Stimulated activated CD4-positive, alpha-beta T cell treated with anti-CD3 and anti-CD28 coated beads, Interleukin-12 subunit alpha, Interleukin-12 subunit beta, amount 100 ng/mL, for 48 hours (primary cell): Measurements from ENCODE around the gene SCNN1B.
"Not testable (repeated sequence)": the region's sequence is repeated elsewhere in the genome, so short reads cannot be mapped to it uniquely, and the experiment has no call there.

Experiments
- DNase-seq, 3 donors: peaks; one replicate each; pipeline ENCODE4 v3.0.0-alpha.2; 2020; ENCODE audit warnings: low read depth in 2 of 3, low spot score in 1 of 3

Gene SCNN1B, protein sequence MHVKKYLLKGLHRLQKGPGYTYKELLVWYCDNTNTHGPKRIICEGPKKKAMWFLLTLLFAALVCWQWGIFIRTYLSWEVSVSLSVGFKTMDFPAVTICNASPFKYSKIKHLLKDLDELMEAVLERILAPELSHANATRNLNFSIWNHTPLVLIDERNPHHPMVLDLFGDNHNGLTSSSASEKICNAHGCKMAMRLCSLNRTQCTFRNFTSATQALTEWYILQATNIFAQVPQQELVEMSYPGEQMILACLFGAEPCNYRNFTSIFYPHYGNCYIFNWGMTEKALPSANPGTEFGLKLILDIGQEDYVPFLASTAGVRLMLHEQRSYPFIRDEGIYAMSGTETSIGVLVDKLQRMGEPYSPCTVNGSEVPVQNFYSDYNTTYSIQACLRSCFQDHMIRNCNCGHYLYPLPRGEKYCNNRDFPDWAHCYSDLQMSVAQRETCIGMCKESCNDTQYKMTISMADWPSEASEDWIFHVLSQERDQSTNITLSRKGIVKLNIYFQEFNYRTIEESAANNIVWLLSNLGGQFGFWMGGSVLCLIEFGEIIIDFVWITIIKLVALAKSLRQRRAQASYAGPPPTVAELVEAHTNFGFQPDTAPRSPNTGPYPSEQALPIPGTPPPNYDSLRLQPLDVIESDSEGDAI

DNA sequence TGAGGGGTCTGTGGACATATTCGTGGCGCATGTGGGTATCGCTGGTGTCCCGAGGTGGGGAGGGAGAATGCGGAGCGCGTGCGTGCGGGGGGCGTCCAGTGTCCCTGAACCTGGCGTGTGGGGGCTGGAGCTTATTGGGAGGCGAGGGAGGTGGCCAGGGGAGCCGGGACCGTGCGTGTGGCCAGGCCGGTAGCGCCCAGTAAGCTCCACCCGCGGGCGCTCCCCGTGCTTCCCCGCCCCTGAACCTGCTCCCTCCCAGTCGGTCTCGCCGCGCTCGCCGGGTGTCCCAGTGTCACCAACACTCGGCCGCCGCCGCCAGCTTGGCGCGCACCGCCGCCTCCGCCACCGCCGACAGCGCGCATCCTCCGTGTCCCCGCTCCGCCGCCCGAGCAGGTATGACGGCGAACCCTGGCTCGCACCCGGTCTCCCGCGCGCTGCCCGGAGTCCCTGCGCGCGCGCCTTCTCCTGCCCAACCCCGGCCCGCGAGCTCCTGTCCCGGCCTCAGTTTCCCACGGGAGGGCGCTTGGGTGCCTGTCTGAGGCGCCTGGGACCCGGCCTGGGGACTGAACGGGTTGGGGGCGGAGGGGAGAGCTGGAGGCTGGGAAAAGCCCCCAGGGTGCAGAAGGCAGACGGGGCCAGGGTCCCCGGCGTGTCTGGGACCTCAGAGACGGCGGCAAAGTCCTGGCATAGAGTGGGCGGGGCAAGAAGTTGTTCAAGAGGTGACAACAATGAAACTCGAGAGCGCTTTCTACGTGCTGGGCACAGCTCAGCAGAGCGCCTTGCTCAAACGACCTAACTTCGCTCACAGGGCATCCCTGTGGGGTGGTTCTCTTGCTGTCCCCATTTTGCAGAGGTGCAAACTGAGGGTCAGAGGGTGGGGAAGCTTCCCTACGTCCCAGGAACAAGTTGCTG lies at the start of gene SCNN1B:
TSS of gene SCNN1B (plus strand) at position 258 of the 912 bp plus-strand sequence. CDS start 46,298 bp downstream, outside the sequence.
- DNase-seq = no peak

DNA sequence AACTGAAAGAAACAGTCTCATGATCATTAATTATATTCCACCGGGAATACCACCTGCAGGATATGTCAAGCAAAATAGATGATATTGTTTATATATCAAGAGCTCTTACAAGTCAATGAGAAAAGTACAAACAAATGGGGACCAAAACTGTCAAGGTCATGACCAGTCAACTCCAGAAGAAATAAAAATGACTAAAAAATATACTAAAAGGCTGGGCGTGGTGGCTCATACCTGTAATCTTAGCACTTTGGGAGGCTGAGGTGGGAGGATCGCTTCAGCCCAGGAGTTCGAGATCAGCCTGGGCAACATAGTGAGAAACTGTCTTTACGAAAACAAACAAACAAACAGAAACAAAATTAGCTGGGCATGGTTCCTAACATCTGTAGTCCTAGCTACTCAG lies 49.8 kb upstream of the SCNN1B start:
- no peak for DNase-seq

DNA sequence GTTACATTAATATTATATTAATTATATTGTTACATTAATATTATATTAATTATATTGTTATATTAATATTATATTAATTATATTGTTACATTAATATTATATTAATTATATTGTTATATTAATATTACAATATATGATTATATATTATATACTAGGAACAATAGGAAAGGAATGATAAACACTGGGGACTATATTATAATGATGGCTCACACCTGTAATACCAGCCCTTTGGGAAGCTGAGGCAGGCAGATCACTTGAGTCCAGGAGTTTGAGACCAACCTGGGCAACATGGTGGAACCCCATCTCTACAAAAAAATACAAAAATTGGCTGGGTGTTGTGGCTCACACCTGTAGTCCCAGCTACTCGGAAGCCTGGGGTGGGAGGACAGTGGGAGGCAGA lies 48.5 kb upstream of the SCNN1B start:
- not testable (repeated sequence) for DNase-seq

DNA sequence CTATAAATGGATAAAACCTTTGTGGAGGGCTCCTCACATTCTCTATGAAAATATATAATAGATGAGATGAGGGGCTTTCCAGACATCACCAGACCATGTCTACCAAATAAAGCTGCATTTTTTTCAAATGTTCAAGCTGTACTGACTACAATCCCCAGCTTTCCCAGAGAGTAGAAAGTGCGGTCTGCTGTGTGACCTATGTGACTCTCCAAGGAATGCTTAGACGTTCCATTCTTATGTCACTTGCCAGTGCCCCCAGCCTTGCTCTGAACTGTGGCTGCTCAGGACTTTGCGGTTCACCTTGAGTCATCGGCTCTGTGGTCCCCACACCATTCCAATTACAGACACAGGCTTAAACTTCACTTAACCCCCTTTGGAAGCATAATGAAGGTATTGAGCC lies 47.8 kb upstream of the SCNN1B start:
- no peak for DNase-seq

DNA sequence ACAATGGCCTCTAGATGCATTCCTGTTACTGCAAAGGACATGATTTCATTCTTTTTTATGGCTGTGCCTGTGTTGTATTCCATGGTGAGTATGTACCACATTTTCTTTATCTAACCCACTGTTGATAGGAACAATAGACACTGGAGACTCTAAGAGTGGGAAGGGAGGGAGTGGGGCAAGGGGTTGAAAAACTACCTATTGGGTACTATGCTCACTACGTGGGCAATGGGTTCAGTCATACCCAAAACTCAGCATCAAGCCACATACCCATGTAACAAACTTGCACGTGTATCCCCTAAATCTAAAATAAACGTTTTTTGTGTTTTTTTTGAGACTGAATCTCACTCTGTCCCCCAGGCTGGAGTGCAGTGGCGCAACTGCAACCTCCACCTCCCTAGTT lies 47.1 kb upstream of the SCNN1B start:
- DNase-seq = no peak

DNA sequence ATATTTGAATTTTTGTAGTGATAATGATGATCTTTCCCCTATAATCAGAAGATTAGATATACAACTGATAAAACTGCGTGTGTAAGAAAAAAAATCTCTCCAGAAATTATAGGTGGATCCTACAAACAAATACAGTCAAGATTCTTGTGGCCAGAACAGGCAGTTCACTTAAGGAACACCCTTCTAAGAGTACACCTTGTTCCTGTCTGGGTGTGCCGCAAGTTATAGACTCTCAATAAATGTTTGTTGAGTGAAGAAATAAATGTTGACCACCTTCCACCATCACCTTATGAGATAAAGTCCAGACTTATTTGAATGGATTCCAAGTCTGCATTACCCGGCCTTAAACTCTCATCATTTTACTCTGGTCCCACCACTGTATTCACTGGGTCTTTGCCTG lies 45.7 kb upstream of the SCNN1B start:
- DNase-seq = no peak

DNA sequence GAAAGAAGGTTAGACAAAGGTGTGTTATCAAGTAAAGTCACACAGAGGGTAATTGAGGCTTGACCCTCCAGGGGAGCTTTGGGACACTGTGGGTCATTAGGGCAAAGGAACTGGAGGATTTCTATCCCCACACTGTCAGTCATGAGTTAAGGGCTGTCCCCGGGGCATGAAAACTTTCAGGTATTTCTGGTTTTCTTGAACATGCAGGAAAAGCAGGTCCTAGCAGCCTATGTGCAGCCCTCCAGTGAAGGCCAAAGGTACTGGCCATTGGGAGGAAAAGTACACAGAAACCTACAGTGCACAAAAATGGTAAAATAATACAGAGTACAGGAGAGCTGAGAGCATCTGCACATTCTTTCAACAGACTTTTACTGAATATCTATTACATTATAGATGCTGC lies 44.4 kb upstream of the SCNN1B start:
- no peak for DNase-seq

DNA sequence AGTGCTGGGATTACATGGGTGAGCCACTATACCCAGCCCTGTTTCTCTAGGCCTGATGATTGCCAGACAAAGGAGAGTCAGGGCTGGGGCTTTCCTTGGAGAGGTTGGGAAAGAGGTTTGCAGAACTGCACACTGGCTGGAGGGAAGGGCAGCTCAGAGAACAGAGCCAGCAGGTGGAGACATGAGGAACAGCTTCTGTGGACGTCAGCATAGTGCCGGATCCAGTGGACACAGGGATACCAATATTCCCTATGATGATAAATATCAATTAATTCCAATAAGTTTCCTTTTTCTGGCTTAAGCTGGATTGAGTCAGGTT lies 43.2 kb upstream of the SCNN1B start:
- no peak for DNase-seq

DNA sequence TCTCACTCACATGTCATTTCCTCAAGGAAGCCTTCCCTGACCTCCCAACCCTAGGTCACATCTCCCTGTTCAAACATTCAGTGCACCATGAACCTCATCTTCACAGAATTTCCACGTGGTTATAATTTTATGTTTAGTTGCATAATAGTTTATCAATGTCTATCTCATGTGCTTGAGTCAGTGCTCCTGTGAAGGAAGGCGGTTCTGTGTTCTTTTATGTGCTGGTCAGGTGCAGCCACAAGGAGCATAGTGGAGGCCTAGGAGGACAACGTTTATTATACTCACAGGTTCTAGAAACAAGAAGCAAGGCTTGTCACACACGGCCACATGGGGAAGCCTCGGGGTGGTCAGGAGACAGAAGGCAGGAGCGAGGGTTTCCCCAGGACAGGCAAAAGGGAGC lies 34.5 kb upstream of the SCNN1B start:
- DNase-seq = no peak

DNA sequence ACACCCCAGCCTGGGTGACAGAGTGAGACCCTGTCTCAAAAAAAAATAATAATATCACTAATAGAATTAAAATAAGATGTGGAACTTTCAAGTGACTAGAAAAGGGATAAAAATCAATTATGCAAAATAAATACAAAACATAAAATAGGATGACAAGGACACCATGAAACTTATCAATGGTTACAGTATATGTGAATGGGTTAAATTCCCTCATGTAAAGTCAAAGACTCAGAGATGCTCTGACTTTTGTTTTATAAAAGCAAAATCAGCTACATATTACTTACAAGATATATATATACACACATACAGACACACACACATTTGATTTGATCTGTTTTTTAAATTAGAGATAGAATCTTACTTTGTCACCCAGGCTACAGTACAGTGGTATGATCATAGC lies 33.5 kb upstream of the SCNN1B start:
- no peak for DNase-seq

DNA sequence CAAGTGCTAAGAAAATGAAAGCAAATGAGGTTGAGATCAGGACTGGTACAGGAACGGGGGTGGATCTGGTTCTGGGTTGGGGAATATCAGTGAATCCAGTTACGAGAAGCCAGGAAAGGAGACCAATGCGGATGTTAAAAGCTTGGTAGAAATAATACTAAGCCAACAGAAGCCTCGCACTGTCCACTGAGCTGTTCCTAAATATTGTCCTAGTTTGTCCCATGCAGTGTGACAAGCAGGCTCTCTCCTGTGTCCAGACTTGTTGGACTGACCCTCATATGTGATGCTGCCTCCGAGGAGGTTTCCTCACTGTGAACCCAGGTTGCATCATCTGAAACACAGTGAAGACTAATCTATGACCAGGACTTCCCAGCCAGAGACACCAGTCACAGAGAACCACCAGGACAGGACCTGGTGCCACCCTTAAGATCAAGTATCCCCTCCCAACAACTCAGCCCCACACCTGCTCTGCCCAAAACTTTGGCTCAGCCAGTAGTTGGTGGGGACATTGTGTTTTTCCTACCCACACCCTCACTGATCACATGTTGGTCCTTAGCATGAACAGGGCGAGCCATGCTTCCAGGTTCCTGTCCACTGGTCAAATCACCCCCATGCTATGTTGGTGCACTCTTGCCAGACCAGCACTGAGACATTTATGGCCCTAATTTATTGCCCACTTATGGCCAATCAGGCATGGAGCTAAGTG lies 32.7 kb upstream of the SCNN1B start:
- no peak for DNase-seq

DNA sequence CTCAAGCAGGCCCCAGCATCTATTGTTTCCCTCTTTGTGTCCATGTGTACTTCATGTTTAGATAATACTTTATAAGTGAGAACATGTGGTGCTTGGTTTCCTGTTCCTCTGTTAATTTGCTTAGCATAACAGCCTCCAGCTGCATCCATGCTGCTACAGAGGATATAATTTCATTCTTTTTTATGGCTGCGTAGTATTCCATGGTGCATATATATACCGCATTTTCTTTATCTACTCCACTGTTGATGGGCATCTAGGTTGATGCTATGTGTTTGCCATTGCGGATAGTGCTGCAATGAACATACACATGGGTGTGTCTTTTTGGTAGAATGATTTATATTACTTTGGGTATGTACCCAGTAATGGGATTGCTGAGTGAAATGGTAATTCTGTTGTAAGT lies 31.4 kb upstream of the SCNN1B start:
- DNase-seq = no peak

DNA sequence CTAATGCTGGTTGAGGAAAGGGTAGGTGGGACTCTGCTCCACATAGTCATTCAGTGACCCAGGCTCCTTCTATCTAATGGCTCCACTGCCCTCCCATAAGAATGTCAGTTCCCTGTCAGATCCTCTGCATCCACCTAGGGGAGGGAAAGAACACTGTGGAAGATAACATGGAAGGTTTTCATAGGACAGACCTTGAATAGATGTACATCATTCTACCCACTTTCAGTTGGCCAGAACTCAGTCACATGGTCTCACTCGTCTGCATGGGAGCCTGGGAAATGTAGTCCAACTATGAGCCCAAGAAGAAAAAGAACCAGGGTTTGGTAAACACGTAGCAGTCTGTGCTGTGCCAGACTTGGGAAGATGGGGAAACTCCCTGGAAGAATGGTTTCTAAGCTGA lies 27.1 kb upstream of the SCNN1B start:
- no peak for DNase-seq

DNA sequence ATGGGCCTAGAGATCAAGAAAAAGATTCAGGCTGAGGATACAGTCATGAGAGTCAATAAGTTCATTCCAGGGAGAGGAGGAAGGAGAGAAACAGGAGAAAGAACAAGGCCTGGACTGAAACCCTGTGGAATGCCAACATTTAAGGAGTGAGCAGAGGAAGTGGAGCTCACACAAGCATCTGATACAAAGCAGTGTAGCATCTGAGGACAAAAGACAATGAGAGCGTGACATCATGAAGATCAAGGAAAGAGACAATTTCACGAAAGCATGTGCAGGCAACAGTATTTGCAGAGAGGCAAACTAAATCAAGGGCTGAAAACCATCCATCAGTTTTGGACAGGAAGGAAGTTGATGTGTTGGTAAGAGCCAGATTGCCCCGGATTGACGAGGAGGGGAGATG lies 25.3 kb upstream of the SCNN1B start:
- no peak for DNase-seq

DNA sequence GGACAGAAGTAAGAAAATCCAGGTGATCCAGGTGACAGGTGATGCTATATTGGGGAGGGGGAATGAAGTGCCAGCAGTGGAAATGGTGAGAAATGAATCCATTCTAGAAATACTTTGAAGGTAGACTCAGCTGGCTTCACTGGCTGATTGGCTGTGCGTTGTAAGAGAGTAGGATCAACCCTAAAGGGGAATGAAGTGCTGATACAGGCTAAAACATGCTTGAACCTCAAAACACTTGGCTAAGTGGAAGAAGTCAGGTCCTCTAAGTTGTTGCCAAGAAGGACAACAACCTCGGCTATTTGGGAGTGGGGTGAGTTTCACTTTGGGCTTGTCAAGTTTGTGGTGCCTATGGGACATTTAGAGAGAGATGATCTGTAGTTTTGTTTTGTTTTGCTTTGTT lies 24.1 kb upstream of the SCNN1B start:
- no peak for DNase-seq

DNA sequence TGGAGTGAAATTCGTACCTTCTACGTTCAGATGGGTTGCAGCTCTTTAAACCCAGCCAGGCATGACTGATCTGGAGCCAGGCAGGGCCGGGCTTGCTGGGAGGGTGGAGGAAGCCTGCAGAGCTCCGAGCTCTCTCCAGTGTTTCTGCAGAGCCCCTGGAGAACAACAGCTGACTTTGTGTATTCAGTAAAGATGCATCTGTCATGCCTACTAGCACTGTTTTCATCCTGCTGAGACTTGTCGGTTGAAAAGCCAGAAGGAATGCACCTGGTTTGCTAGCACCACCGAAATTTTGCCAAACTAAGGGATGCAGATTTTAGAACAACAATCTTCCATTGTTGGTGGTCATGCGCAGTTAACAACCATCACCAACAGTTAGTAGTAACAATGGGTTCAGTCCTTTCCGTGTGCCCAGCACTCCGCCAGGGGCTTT lies 22.4 kb upstream of the SCNN1B start:
- no peak for DNase-seq

DNA sequence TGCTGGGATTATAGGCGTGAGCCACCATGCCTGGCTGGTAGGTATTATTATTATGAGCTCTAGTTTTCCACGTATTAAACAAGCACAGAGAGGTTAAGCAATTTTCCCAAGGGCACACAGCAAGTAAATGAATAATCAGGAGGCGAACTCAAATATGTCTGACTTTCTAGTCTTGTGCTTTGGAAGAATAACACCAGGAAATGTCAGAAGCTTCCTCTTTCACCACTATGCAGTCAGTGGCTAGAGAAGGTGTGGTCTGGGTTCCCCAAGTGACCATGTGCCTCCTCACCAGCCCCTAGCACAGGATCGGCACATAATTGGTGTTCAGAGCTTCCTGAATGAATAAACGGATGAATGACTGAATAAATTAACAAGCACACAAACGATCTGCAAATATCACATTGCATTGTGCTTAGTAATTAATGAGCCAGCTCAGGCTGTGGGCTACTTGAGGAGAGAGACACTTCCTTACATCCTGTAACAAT lies 21.6 kb upstream of the SCNN1B start:
- DNase-seq = no peak

DNA sequence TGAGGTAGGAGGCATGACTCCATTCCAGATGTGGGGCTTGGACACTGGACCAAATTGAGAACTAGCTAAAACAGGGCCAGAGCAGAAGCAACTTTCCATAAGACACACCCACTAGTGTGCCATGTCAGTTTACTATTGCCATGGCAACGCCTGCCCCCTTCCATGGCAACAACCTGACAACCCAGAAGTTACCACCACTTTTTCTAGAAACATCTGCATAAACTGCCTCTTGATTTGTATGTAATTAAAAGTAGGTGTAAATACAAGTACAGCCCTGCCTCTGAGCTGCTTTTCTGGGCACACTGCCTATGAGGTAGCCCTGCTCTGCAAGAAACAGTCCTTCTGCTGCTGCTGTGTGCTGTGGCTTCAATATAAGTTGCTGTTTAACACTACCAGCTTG lies 19.5 kb upstream of the SCNN1B start:
- DNase-seq = no peak

DNA sequence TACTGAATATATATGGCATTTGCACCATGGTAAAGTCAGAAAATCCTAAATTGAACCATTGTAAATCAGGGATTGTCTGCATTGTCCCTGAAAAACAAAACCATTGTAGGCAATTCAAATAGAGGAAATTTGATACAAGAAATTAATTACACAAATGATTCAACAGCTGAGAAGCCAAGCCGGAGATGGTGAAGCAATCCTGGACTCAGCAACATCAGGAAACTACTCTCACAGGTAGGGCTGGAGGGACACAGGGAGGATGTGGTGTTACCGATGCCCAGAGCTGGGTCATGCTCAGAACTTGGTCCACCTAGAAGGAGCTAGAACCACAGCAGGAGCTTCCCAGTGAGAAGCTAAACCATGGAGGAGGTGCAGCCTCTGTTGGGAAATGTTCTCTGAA lies 18.5 kb upstream of the SCNN1B start:
- no peak for DNase-seq

DNA sequence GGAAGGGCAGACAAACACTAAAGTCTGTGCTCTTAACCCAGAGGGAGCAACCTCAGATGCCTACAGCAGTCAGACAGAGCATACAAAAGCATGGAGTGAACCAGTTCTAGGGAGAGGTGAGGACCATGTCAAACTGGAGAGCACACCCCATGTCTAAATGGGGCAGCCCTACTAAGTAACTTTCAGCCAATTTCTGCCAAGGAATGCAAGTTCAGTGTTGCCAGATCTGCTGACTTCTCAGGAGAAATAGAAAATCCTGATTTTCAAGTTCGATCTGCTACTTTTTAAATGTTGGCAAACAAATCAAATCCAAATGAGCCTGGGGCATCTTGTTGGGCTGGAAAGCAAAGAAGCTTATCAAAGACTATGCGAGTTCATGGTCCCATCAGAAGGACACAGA lies 17.5 kb upstream of the SCNN1B start:
- no peak for DNase-seq

DNA sequence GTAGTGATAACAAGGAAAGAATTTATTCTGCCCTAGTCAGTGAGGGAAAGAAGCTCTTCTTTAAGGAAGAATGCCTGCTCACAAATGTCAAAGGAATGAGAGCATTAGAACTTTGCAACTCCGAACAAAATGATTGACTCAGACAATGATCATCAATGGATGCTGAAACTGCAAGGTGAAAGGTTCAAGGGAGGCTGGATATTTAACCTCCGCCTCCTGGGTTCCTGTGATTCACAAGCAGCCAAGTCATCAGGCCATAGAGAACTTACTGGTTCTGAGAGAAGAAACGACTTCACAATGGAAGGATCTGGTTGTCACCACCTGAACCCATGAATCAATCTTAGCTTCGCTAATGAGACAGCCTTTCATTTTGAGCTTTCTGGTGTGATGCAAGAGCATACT lies 16.0 kb upstream of the SCNN1B start:
- no peak for DNase-seq
